HG03442 (cell line): ENCODE measurements around the gene PMAIP1.

Experiments used
- ATAC-seq: cut with Tn5 transposase; IDR thresholded peaks from one replicate; pipeline ENCODE4 v1.9.1; 2021; ENCODE audit warnings: mild to moderate bottlenecking, moderate library complexity; ENCODE audit not compliant: unreplicated experiment

PMAIP1 gene

GRCh38 chr18:59909289-59910036 lies 9.7 kb downstream of the PMAIP1 start:
- no peak for ATAC-seq

GRCh38 chr18:59910967-59911366 lies 11.2 kb downstream of the PMAIP1 start:
- no peak for ATAC-seq

GRCh38 chr18:59911600-59911999 lies 11.8 kb downstream of the PMAIP1 start:
- no peak for ATAC-seq

GRCh38 chr18:59912007-59912550 lies 12.3 kb downstream of the PMAIP1 start:
- no peak for ATAC-seq

GRCh38 chr18:59915606-59916005 lies 15.8 kb downstream of the PMAIP1 start:
- no peak for ATAC-seq

GRCh38 chr18:59916746-59917145 lies 16.9 kb downstream of the PMAIP1 start:
- ATAC-seq, result no peak

- no peak for ATAC-seq
Measured at GRCh38 chr18:59917422-59917821, 17.6 kb downstream of the PMAIP1 start.

GRCh38 chr18:59918320-59918755 lies 18.5 kb downstream of the PMAIP1 start:
- ATAC-seq, result peak; percentile 58

GRCh38 chr18:59918997-59919396 lies 19.2 kb downstream of the PMAIP1 start:
- no peak for ATAC-seq

GRCh38 chr18:59921384-59921891 lies 21.6 kb downstream of the PMAIP1 start:
- ATAC-seq, result peak; percentile 34

GRCh38 chr18:59923539-59924196 lies 23.9 kb downstream of the PMAIP1 start:
- ATAC-seq, result peak; percentile 38

GRCh38 chr18:59926131-59926530 lies 26.3 kb downstream of the PMAIP1 start:
- ATAC-seq, result no peak

- peak; percentile 77 for ATAC-seq
Measured at GRCh38 chr18:59927246-59927825, 27.5 kb downstream of the PMAIP1 start.

- no peak for ATAC-seq
Measured at GRCh38 chr18:59928201-59928600, 28.4 kb downstream of the PMAIP1 start.

- ATAC-seq, result no peak
Measured at GRCh38 chr18:59929621-59930295, 30.0 kb downstream of the PMAIP1 start.

- ATAC-seq, result no peak
Measured at GRCh38 chr18:59932401-59932800, 32.6 kb downstream of the PMAIP1 start.

- no peak for ATAC-seq
Measured at GRCh38 chr18:59938676-59939075, 38.9 kb downstream of the PMAIP1 start.

- no peak for ATAC-seq
Measured at GRCh38 chr18:59939127-59939526, 39.3 kb downstream of the PMAIP1 start.

GRCh38 chr18:59940068-59940467 lies 40.3 kb downstream of the PMAIP1 start:
- ATAC-seq, result no peak

GRCh38 chr18:59941331-59941730 lies 41.5 kb downstream of the PMAIP1 start:
- no peak for ATAC-seq

- ATAC-seq, result no peak
Measured at GRCh38 chr18:59942601-59943000, 42.8 kb downstream of the PMAIP1 start.
